Measurements from ENCODE around the gene CCN2. TPM values are rescaled to one million over a fixed set of nuclear protein-coding genes. Genes with fewer than 3 reads are reported as not detected.

CCN2 gene
- 44.1 and 44.4 TPM in 2 replicates for total RNA-seq (2021)
- long read RNA-seq, transcript CTGF-201 (5 exons, 2,339 nt) = major isoform, 482 of 511 reads
- long read RNA-seq, partial matches to known transcripts = 15 of 511 reads
- long read RNA-seq, other reads (novel, unspliced or antisense) = 14 of 511 reads

DNA sequence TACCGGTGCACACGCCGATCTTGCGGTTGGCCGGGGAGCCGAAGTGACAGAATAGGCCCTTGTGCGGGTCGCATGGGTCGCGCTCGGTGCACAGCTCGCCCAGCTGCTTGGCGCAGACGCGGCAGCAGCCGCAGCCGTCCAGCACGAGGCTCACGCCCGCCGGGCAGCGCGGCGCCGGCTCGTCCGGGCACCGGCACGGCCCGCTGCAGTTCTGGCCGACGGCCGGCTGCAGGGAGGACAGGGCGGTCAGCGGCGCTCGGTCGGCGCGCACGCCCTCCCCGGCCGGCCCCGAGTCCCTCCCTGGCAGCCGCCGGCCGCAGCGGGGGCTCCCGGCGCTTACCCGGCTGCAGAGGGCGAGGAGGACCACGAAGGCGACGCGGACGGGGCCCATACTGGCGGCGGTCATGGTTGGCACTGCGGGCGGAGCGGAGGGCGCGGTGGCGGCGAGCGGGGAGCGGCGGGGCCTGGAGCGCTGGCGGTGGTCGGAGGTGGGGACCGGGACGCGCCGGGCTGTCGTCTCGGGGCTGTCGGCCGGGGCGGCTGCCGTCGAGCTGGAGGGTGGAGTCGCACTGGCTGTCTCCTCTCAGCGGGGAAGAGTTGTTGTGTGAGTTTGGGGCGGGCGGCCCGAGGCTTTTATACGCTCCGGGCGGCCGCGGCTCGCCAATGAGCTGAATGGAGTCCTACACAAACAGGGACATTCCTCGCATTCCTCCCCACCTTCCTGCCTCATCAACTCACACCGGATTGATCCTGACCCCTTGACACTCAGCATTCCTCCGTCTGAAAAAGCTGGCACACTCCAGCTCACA lies at the start of gene CCN2:
Gene CCN2 (minus strand): TSS at position 606 of the 809 bp plus-strand sequence. CDS start 200 bp downstream, at position 406.
- peak within 1 kb of the TSS; percentile 90 for H3K9ac ChIP-seq (ENCODE audit: extremely low read depth, insufficient read length, low read length)
- peak within 1 kb of the TSS; percentile 92 to 99 (median 96) for H3K27ac Mint-ChIP-seq
- H3K18ac ChIP-seq (ENCODE audit: insufficient read length, low read depth, low read length) = peak within 1 kb of the TSS; percentile 80
- no peak within 1 kb of the TSS for H2BK12ac ChIP-seq (ENCODE audit: insufficient read length, low read depth, low read length)
- TF ChIP-seq CTCF (conservative IDR thresholded peaks at IDR 0.05) = no peak; the same call in 2 of the 3 replicates
- peaks cover 78 to 82% of the 10 kb centered on the region in 2 experiments for H3K4me1 Mint-ChIP-seq
- H2BK120ac ChIP-seq (ENCODE audit: low read depth, low read length, poor library complexity, severe bottlenecking) = peak within 1 kb of the TSS; percentile 93
- H2BK20ac ChIP-seq (ENCODE audit: low read depth, low read length, poor library complexity, severe bottlenecking) = no peak within 1 kb of the TSS
- no peak within 1 kb of the TSS for H3K23ac ChIP-seq (ENCODE audit: insufficient read length, low read depth, low read length)
- H3K27me3 Mint-ChIP-seq (ENCODE audit: low read depth) = no peaks in the 10 kb centered on the region; the same call in 1 of the 2 replicates
- H3K4me2 ChIP-seq (ENCODE audit: insufficient read depth, insufficient read length, low read length) = peak within 1 kb of the TSS; percentile 86
- peaks cover 22 to 32% (median 26%) of the 10 kb centered on the region in 3 experiments for H3K36me3 Mint-ChIP-seq (ENCODE audit: insufficient read depth in 1 of 3, low read depth in 3 of 3)
- H2AFZ ChIP-seq (ENCODE audit: low read length) = no peak within 1 kb of the TSS
- H4K91ac ChIP-seq (ENCODE audit: insufficient read length, low read depth, low read length) = no peak within 1 kb of the TSS
- no peak within 1 kb of the TSS for H2AK5ac ChIP-seq (ENCODE audit: insufficient read length, low read length)
- H3K4me1 ChIP-seq (ENCODE audit: insufficient read depth, low read length) = peaks cover 20% of the 10 kb centered on the region
- H4K5ac ChIP-seq (ENCODE audit: insufficient read length, low read depth, low read length) = no peak within 1 kb of the TSS
- peaks cover 2 to 4% of the 10 kb centered on the region in 2 experiments; a peak in 3 of 5 replicates for H3K9me3 Mint-ChIP-seq
- H3K79me1 ChIP-seq (ENCODE audit: insufficient read depth, low read depth, low read length, poor library complexity, severe bottlenecking) = no peaks in the 10 kb centered on the region
- peak within 1 kb of the TSS; percentile 41 for H2BK5ac ChIP-seq (ENCODE audit: insufficient read length, low read length)
- WGBS (ENCODE audit: extremely low coverage, insufficient read length, low lambda C conversion rate) = no CpG with 5 or more reads among the region's 97 CpGs
- H4K8ac ChIP-seq (replicated peaks; ENCODE audit: insufficient read length, low read depth, low read length) = no peak within 1 kb of the TSS
- H3K27ac ChIP-seq (ENCODE audit: insufficient read length, low read depth, low read length) = peak within 1 kb of the TSS; percentile 68
- no peaks in the 10 kb centered on the region for H3K27me3 ChIP-seq (ENCODE audit: insufficient read depth, low read length)
- H3T11ph ChIP-seq (ENCODE audit: low read length) = peak within 1 kb of the TSS; percentile 78
- no peak within 1 kb of the TSS for H2BK15ac ChIP-seq (ENCODE audit: low read depth, low read length)
- peaks cover 7% of the 10 kb centered on the region for H3K23me2 ChIP-seq (ENCODE audit: insufficient read length, low read depth, low read length, poor library complexity, severe bottlenecking)
- peak within 1 kb of the TSS; percentile 87 for H3K14ac ChIP-seq (ENCODE audit: insufficient read depth, low read length)
- H3K79me2 ChIP-seq (ENCODE audit: insufficient read depth, low read length) = no peaks in the 10 kb centered on the region
- peaks cover 4% of the 10 kb centered on the region for H4K20me1 ChIP-seq (ENCODE audit: control insufficient read depth, insufficient read depth, insufficient read length)
- DNase-seq = peak; percentile 97
- H3K4me3 Mint-ChIP-seq = peak within 1 kb of the TSS; percentile 88 to 91
- no peaks in the 10 kb centered on the region for H3K9me3 ChIP-seq (ENCODE audit: control insufficient read depth, low read depth, low read length)
- no peak within 1 kb of the TSS for H3K56ac ChIP-seq (ENCODE audit: insufficient read length, low read depth, low read length)
- peak within 1 kb of the TSS; percentile 27; the same call in 1 of the 2 replicates for H3K4ac ChIP-seq (ENCODE audit: low read depth, low read length)

Measured in H9 (cell line).